Measurements from ENCODE around the gene PI16.
"Not testable (repeated sequence)": the region's sequence is repeated elsewhere in the genome, so short reads cannot be mapped to it uniquely, and the experiment has no call there.

PI16 gene

GRCh38 chr6:36975231-36976006 lies 20.9 kb downstream of the PI16 start:
- no peak for DNase-seq (ENCODE audit: low spot score)

GRCh38 chr6:36976007-36976264 lies 21.4 kb downstream of the PI16 start:
- DNase-seq (ENCODE audit: low spot score): no peak

- DNase-seq (ENCODE audit: low spot score): no peak
Observed at GRCh38 chr6:36976509-36976908, 22.0 kb downstream of the PI16 start.

- no peak for DNase-seq (ENCODE audit: low spot score)
Observed at GRCh38 chr6:36976931-36977330, 22.4 kb downstream of the PI16 start.

GRCh38 chr6:36977470-36977941 lies 23.0 kb downstream of the PI16 start:
- no peak for DNase-seq (ENCODE audit: low spot score)

- no peak for DNase-seq (ENCODE audit: low spot score)
Observed at GRCh38 chr6:36978421-36979346, 24.1 kb downstream of the PI16 start.

GRCh38 chr6:36979347-36979742 lies 24.8 kb downstream of the PI16 start:
- no peak for DNase-seq (ENCODE audit: low spot score)

- DNase-seq (ENCODE audit: low spot score): no peak
Observed at GRCh38 chr6:36980129-36980528, 25.6 kb downstream of the PI16 start.

GRCh38 chr6:36980876-36981619 lies 26.5 kb downstream of the PI16 start:
- DNase-seq (ENCODE audit: low spot score): no peak

GRCh38 chr6:36983538-36983937 lies 29.0 kb downstream of the PI16 start:
- no peak for DNase-seq (ENCODE audit: low spot score)

- DNase-seq (ENCODE audit: low spot score): peak; percentile 85
Observed at GRCh38 chr6:36984581-36985416, 30.3 kb downstream of the PI16 start.

- DNase-seq (ENCODE audit: low spot score): no peak
Observed at GRCh38 chr6:36985417-36985807, 30.9 kb downstream of the PI16 start.

- peak; percentile 96 for DNase-seq (ENCODE audit: low spot score)
Observed at GRCh38 chr6:36985808-36986703, 31.5 kb downstream of the PI16 start, which contains the start of gene MTCH1. MTCH1 (minus strand) TSS chr6:36986196; CDS start chr6:36986173, 23 bp downstream.

- DNase-seq (ENCODE audit: low spot score): no peak
Observed at GRCh38 chr6:36986704-36987047, 32.1 kb downstream of the PI16 start.

GRCh38 chr6:36989264-36989663 lies 34.7 kb downstream of the PI16 start:
- DNase-seq (ENCODE audit: low spot score): no peak

- not testable (repeated sequence) for DNase-seq (ENCODE audit: low spot score)
Observed at GRCh38 chr6:36990401-36990800, 35.9 kb downstream of the PI16 start.

GRCh38 chr6:36997811-36998722 lies 43.5 kb downstream of the PI16 start:
- no peak for DNase-seq (ENCODE audit: low spot score)

- DNase-seq (ENCODE audit: low spot score): no peak
Observed at GRCh38 chr6:36998723-36999038, 44.1 kb downstream of the PI16 start.

GRCh38 chr6:36999061-36999750 lies 44.7 kb downstream of the PI16 start:
- no peak for DNase-seq (ENCODE audit: low spot score)
